Mesothelial cell of epicardium (in vitro differentiated cells): ENCODE data around the gene TUSC2. TPM values are rescaled to one million over a fixed set of nuclear protein-coding genes. Genes with fewer than 3 reads are reported as not detected.

Experiments used
- DNase-seq, 2 experiments: peaks; one replicate each; pipeline ENCODE4 v3.0.0; 2021; ENCODE audit warnings: low spot score in 2 of 2; ENCODE audit not compliant: unreplicated experiment in 2 of 2
- H3K27ac Mint-ChIP-seq: 2 replicates; pipeline ENCODE4 v1.8.0; 2021; ENCODE audit warnings: mixed read lengths
- H3K27me3 Mint-ChIP-seq: 2 replicates; pipeline ENCODE4 v1.8.0; 2021; ENCODE audit warnings: low read depth, mixed read lengths
- H3K36me3 Mint-ChIP-seq: 2 replicates; pipeline ENCODE4 v1.8.0; 2021; ENCODE audit warnings: mixed read lengths
- H3K4me1 Mint-ChIP-seq: 2 replicates; pipeline ENCODE4 v1.8.0; 2021; ENCODE audit warnings: mixed read lengths
- H3K4me3 Mint-ChIP-seq: 2 replicates; pipeline ENCODE4 v1.8.0; 2021; ENCODE audit warnings: mild to moderate bottlenecking, moderate library complexity, mixed read lengths
- H3K9me3 Mint-ChIP-seq: 2 replicates; pipeline ENCODE4 v1.8.0; 2021; ENCODE audit warnings: mixed read lengths
- total RNA-seq: library from RNA; stranded (reverse); gene quantifications from 3 replicates; pipeline ENCODE4 v1.2.1, GENCODE V29; 2021
- TF ChIP-seq, protein P1 (sequence below): fragments of 200-600 bp; sonication (generic); IDR thresholded peaks from one replicate; pipeline ENCODE4 v1.5.0; 2021; ENCODE audit warnings: antibody characterized with exemption; ENCODE audit not compliant: unreplicated experiment

The TUSC2 gene
- total RNA-seq, 1 donor from 2014 or later, result 19.8 TPM

DNA sequence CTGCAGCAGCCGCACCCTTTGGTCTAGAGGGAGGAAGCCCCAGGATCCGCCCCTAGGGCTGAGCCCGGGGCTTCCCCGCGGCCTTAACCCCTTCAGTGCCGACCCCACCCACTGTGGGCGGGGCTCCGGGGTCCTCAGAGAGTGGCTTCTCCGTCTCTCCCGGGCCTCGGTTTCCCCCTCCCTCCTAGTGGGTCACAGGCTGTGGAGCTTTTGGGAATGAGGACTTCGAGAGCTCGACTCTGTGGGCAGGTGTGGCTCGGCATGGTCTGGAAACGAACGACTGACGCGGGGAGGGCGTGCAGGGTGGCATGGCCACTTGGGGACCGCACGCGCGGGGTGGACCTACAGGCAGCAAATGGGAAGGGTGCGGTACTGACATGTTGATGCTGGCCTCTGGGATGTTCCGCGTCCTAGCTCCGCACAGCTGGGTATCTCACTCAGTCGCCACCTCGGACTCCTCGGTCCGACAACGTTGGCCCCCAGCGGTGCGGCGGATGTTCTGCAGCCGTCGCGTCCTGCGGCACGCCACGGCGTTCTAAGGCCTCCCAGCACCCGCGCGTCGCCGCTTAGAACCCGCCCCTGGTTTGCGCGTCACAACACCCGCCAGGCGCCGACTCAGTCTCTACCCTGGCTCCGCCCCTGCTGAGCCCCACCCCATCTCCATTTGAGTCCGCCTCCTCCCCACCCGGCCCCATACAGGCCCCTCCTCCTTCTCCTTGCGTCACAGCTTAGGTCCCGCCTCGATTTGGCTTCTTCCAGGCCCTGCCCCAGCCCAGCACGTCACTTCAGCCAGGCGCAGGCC lies 29.0 kb downstream of the TUSC2 start, which contains the start of the genes HYAL3 and NAA80:
Gene HYAL3, minus strand, starts transcription at position 570 of the 802 bp plus-strand sequence. CDS start 3,803 bp downstream, outside the sequence.
Gene NAA80, minus strand, starts transcription at position 570 of the 802 bp plus-strand sequence. CDS start 1,942 bp downstream, outside the sequence.
- Mint-ChIP-seq H3K4me3 (peak within 1 kb of the TSS; percentile 95), H3K4me1 (peaks cover 26% of the 10 kb centered on the region), H3K27ac (peak within 1 kb of the TSS; percentile 98), H3K36me3 (no peaks in the 10 kb centered on the region), H3K9me3 (no peaks in the 10 kb centered on the region), H3K27me3 (no peaks in the 10 kb centered on the region)
- peak; percentile 96 to 98 for DNase-seq
- TF ChIP-seq, protein P1, sequence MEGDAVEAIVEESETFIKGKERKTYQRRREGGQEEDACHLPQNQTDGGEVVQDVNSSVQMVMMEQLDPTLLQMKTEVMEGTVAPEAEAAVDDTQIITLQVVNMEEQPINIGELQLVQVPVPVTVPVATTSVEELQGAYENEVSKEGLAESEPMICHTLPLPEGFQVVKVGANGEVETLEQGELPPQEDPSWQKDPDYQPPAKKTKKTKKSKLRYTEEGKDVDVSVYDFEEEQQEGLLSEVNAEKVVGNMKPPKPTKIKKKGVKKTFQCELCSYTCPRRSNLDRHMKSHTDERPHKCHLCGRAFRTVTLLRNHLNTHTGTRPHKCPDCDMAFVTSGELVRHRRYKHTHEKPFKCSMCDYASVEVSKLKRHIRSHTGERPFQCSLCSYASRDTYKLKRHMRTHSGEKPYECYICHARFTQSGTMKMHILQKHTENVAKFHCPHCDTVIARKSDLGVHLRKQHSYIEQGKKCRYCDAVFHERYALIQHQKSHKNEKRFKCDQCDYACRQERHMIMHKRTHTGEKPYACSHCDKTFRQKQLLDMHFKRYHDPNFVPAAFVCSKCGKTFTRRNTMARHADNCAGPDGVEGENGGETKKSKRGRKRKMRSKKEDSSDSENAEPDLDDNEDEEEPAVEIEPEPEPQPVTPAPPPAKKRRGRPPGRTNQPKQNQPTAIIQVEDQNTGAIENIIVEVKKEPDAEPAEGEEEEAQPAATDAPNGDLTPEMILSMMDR, result no peak

DNA sequence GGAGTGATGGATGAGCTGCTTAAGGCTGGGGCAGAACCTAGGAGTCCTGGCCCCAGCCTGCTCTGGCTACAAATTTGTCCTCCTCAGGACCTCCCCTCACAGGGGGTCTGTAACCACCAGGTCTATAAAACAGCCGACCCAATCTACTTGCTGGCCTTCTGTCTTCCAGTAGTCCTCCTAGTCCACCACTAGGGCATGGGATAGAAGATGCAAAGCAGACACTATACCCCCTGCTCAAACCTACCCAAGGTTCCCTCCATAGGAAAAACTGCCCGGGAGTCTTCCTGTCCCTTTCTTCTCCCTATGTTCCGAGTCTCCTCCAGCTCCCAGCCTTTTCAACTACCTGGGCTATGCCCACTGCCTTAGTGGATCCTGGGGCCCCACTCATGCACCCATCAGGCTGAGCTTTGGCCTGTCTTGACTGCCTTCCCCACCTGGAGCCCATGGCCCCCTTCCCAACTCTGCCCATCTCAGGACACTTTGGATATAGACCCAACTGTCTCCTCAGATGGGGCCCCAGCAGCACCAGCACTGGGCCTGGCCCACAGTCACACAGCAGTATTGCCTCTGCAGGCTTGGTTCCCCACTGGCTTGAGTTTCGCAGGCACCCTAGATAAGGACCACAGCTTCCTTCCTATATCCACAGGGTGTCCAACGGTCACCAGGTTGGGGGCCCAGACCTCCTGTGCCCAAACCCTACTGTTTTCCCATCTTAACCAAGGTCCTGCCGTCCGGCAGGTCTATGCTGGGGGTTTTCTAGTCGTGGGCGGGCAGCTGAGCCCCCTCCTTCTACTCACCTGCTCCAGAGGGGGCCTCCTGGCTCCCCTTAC lies 29.9 kb downstream of the TUSC2 start:
- Mint-ChIP-seq H3K36me3 (no peaks in the 10 kb centered on the region), H3K27me3 (no peaks in the 10 kb centered on the region), H3K9me3 (no peaks in the 10 kb centered on the region), H3K4me3 (peak overlapping the region; percentile 95), H3K4me1 (peaks cover 26% of the 10 kb centered on the region), H3K27ac (peak overlapping the region; percentile 21)
- DNase-seq, result no peak
- TF ChIP-seq, protein P1, result no peak

DNA sequence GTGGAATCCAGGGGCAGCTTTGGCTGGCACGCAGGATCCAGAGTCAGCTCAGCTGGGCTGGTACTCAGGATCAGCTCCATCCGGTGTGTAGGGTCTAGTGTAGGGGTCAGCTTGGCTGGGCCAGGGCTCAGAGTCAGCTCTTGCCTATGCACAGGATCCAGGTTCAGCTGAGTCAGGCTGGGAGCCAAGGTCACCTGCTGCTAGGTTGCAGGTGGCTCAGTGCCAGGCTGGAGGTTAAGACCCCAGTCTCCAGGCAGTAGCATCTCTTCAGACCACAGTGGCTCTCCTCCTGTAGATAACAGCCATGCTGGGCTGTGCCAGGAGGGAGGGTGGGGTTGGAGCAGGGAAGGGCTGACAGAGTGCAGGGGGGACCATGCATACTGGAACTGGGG lies 30.6 kb downstream of the TUSC2 start:
- H3K4me3 Mint-ChIP-seq, result no peak overlapping the region
- no peaks in the 10 kb centered on the region for H3K9me3 Mint-ChIP-seq
- H3K27me3 Mint-ChIP-seq, result no peaks in the 10 kb centered on the region
- H3K4me1 Mint-ChIP-seq, result peaks cover 25% of the 10 kb centered on the region
- TF ChIP-seq, protein P1, result no peak
- DNase-seq, result no peak
- no peak overlapping the region for H3K27ac Mint-ChIP-seq
- no peaks in the 10 kb centered on the region for H3K36me3 Mint-ChIP-seq

DNA sequence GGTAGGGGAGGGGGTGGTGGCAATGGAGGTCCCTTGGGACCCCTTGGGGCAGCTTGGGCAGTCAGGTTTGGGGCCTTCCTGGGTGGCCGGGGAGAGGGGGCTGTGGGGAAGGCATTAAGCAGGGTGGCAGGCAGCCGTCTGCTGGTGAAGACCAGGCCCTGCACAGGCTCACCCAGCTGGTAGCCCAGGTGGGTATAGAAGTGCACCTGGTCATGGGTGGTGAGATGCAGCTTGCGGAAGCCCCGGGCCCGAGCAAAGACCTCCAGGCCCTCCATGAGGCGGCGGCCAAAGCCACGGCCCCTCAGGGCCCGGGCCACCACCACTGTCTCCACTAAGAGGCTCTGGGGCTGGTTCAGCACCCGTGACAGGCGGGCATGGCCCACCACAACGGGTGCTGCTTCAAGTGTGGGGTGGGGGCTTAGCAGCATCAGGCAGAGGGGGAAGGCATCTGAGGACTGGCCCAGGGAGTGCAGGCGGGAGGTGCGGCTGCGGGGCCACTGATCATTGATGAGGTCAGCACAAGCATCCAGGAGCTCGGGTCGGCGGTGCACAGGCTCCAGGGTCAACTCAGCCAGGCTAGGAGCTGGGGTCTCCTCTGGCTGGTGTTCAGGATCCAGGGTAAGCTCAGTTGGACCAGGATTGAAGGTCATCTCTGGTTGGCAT lies 31.2 kb downstream of the TUSC2 start:
- H3K36me3 Mint-ChIP-seq, result no peaks in the 10 kb centered on the region
- DNase-seq, result no peak
- H3K4me1 Mint-ChIP-seq, result peaks cover 26% of the 10 kb centered on the region
- H3K27me3 Mint-ChIP-seq, result no peaks in the 10 kb centered on the region
- no peak overlapping the region for H3K4me3 Mint-ChIP-seq
- H3K27ac Mint-ChIP-seq, result no peak overlapping the region
- TF ChIP-seq, protein P1, result no peak
- no peaks in the 10 kb centered on the region for H3K9me3 Mint-ChIP-seq

DNA sequence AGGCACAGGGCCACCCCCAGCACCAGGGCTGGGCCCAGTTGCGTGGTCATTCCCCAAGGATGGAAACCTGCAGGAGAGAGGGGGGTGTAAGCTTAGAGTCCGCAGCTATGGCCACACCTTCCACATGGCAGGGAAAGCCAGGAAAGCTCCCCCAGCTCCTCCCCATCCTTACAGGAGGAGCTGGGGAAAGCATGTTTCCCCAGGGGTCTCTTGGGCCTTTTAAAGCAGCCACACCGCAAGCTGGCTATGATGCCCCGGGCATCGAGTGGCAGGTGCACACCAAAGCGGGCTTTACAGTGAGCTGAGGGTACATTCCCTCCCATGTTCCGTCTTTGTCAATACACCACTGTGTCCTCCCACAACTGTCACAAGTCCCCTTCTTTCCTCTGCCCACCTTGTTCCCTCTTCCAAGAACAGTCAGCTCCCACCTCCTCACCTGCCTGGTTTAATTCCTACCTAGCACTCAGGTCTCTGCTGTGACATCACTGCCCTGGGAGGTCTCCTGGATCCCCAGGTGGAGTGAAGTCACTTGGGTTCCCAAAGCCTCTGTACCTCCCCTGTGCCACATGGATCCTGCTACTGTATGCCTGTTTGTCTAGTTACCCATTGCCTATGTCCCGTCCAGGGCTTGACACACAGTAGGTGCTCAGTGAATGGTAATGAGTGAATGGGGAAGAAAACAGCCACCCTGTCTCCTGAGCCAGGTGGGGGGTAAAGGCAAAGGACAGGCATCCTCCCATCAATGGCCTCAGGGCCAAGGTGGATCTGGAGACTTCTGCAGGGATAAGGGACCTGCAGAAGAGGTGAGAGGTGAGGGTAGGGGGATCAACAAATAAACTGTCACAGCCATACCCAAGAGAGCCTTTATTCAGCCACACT lies 32.2 kb downstream of the TUSC2 start:
- no peak overlapping the region for H3K27ac Mint-ChIP-seq
- no peak for DNase-seq
- H3K4me3 Mint-ChIP-seq, result no peak overlapping the region
- H3K36me3 Mint-ChIP-seq, result peaks cover 1% of the 10 kb centered on the region
- TF ChIP-seq, protein P1, result no peak
- H3K9me3 Mint-ChIP-seq, result no peaks in the 10 kb centered on the region
- peaks cover 32% of the 10 kb centered on the region for H3K4me1 Mint-ChIP-seq
- no peaks in the 10 kb centered on the region for H3K27me3 Mint-ChIP-seq
